Keratinocyte (primary cell): Measurements from ENCODE around the gene STK36. TPM values are rescaled to one million over a fixed set of nuclear protein-coding genes. Genes with fewer than 3 reads are reported as not detected.

ENCODE experiments used
- DNase-seq: peaks from one replicate; pipeline ENCODE4 v3.0.0-alpha.2; 2011; ENCODE audit warnings: low read depth, missing footprints, low spot score
- FAIRE-seq: peaks from 2 replicates; lab custom pipeline; 2011; peaks lifted over from hg19 to GRCh38; lab: Jason Lieb, UNC
- H2AFZ ChIP-seq: 2 replicates; pipeline ENCODE4 v1.6.0; 2012; ENCODE audit warnings: low read length, control low read depth, inconsistent platforms; ENCODE audit not compliant: control insufficient read depth
- H3K27ac ChIP-seq: 2 replicates; pipeline ENCODE4 v1.5.1; 2011; ENCODE audit warnings: low read length; ENCODE audit not compliant: control insufficient read depth, insufficient read depth
- H3K27me3 ChIP-seq: 3 replicates; pipeline ENCODE4 v1.6.0; 2011; ENCODE audit warnings: low read length; ENCODE audit not compliant: control insufficient read depth, insufficient read depth; ENCODE audit errors: extremely low read depth
- H3K36me3 ChIP-seq, 2 experiments: 2 replicates in 1 of 2; 3 replicates in 1 of 2; pipeline ENCODE4 v1.5.1; 2011; ENCODE audit warnings: low read length in 2 of 2, mild to moderate bottlenecking in 1 of 2; ENCODE audit not compliant: control insufficient read depth in 2 of 2, insufficient read depth in 2 of 2; ENCODE audit errors: extremely low read depth in 1 of 2
- H3K4me1 ChIP-seq: 3 replicates; pipeline ENCODE4 v1.5.1; 2011; ENCODE audit warnings: low read length; ENCODE audit not compliant: control insufficient read depth, insufficient read depth; ENCODE audit errors: extremely low read depth
- H3K4me2 ChIP-seq: 3 replicates; pipeline ENCODE4 v1.6.0; 2011; ENCODE audit warnings: low read depth, low read length; ENCODE audit not compliant: control insufficient read depth, insufficient read depth; ENCODE audit errors: extremely low read depth
- H3K4me3 ChIP-seq, 3 experiments: fragments of 200-600 bp in 1 of 3; sonication (generic) in 1 of 3; 2 replicates in 2 of 3; 3 replicates in 1 of 3; pipeline ENCODE4 v1.5.1; 2011 to 2016; ENCODE audit warnings: low read length in 3 of 3, mild to moderate bottlenecking in 3 of 3, control low read depth in 2 of 3, inconsistent platforms in 1 of 3, low read depth in 1 of 3, mixed read lengths in 1 of 3, mixed run types in 1 of 3, moderate library complexity in 1 of 3; ENCODE audit not compliant: control insufficient read depth in 2 of 3, insufficient read depth in 2 of 3; ENCODE audit errors: extremely low read depth in 1 of 3
- H3K79me2 ChIP-seq: 2 replicates; pipeline ENCODE4 v1.6.0; 2012; ENCODE audit warnings: low read length; ENCODE audit not compliant: control insufficient read depth, insufficient read depth
- H3K9ac ChIP-seq: 3 replicates; pipeline ENCODE4 v1.6.0; 2011; ENCODE audit warnings: low read length; ENCODE audit not compliant: control insufficient read depth, insufficient read depth; ENCODE audit errors: extremely low read depth
- H3K9me1 ChIP-seq: 3 replicates; pipeline ENCODE4 v1.6.0; 2011; ENCODE audit warnings: low read length; ENCODE audit not compliant: control insufficient read depth, insufficient read depth; ENCODE audit errors: extremely low read depth
- H3K9me3 ChIP-seq: 2 replicates; pipeline ENCODE4 v1.5.1; 2012; ENCODE audit warnings: low read depth, low read length; ENCODE audit not compliant: control insufficient read depth
- H4K20me1 ChIP-seq: 3 replicates; pipeline ENCODE4 v1.6.0; 2011; ENCODE audit warnings: low read length; ENCODE audit not compliant: control insufficient read depth, insufficient read depth; ENCODE audit errors: extremely low read depth
- EZH2 ChIP-seq: IDR thresholded peaks from one replicate; pipeline ENCODE4 v1.6.1; 2012; ENCODE audit warnings: inconsistent platforms, mild to moderate bottlenecking, low read length, moderate library complexity
- dilution Hi-C: fragments of 300-500 bp; cut with MboI; formaldehyde crosslinking; loops from one replicate; pipeline ENCODE4 v1.7.0; 2020; ENCODE audit warnings: low sequenced_read_pairs; ENCODE audit not compliant: extremely low pct_ligation_motif_present
- polyA plus RNA-seq, 5 experiments: library from polyadenylated mRNA; depleted of rRNA in 3 of 5; stranded (reverse) in 3 of 5; stranded (forward) in 1 of 5; unstranded in 1 of 5; fragments of >200 nt; gene quantifications; 1 replicate in 1 of 5; 2 replicates in 3 of 5; 3 replicates in 1 of 5; pipeline versions ENCODE4 v1.2.1 to v1.2.3, GENCODE V29; 2011 to 2012; ENCODE audit warnings: missing spikeins in 2 of 5, low read depth in 1 of 5, low replicate concordance in 1 of 5
- TF ChIP-seq, protein P1 (sequence below), 3 experiments: IDR thresholded peaks in 1 of 3; conservative IDR thresholded peaks in 1 of 3; optimal IDR thresholded peaks in 1 of 3; 2 replicates in 2 of 3; 3 replicates in 1 of 3; pipeline versions ENCODE3 to v1.5.1; 2011; ENCODE audit warnings: low read length in 3 of 3, mild to moderate bottlenecking in 3 of 3, moderate library complexity in 2 of 3, control low read depth in 1 of 3, inconsistent platforms in 1 of 3; ENCODE audit not compliant: insufficient read depth in 2 of 3; ENCODE audit errors: extremely low read depth in 1 of 3

Gene STK36
- polyA plus RNA-seq, 1 donor (not counting 4 experiments of a cell fraction or from before 2014, with no cell fraction given): 19.0 TPM

- Histone ChIP-seq H3K36me3 (peaks cover 34 to 37% of the 10 kb centered on the region in 2 experiments), H3K9me3 (no peaks in the 10 kb centered on the region), H3K9me1 (no peaks in the 10 kb centered on the region), H2AFZ (no peak overlapping the region), H3K4me3 (no peak overlapping the region), H3K79me2 (no peaks in the 10 kb centered on the region), H3K27ac (no peak overlapping the region), H3K4me1 (peaks cover 3% of the 10 kb centered on the region), H3K27me3 (no peaks in the 10 kb centered on the region), H4K20me1 (no peaks in the 10 kb centered on the region), H3K4me2 (no peak overlapping the region), H3K9ac (no peak overlapping the region)
- DNase-seq: no peak
- dilution Hi-C loops: no loop called here
- FAIRE-seq: no peak
- TF ChIP-seq, protein P1, sequence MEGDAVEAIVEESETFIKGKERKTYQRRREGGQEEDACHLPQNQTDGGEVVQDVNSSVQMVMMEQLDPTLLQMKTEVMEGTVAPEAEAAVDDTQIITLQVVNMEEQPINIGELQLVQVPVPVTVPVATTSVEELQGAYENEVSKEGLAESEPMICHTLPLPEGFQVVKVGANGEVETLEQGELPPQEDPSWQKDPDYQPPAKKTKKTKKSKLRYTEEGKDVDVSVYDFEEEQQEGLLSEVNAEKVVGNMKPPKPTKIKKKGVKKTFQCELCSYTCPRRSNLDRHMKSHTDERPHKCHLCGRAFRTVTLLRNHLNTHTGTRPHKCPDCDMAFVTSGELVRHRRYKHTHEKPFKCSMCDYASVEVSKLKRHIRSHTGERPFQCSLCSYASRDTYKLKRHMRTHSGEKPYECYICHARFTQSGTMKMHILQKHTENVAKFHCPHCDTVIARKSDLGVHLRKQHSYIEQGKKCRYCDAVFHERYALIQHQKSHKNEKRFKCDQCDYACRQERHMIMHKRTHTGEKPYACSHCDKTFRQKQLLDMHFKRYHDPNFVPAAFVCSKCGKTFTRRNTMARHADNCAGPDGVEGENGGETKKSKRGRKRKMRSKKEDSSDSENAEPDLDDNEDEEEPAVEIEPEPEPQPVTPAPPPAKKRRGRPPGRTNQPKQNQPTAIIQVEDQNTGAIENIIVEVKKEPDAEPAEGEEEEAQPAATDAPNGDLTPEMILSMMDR (optimal IDR thresholded peaks at IDR 0.05 in 1 of 3, IDR thresholded peaks at IDR 0.05 in 1 of 3, conservative IDR thresholded peaks at IDR 0.05 in 1 of 3; ENCODE audit: extremely low read depth in 1 of 3, insufficient read depth in 2 of 3, low read length in 3 of 3): no peak
- TF ChIP-seq EZH2: no peak
Observed at GRCh38 chr2:218745559-218746469, 73.9 kb downstream of the STK36 start.

DNA sequence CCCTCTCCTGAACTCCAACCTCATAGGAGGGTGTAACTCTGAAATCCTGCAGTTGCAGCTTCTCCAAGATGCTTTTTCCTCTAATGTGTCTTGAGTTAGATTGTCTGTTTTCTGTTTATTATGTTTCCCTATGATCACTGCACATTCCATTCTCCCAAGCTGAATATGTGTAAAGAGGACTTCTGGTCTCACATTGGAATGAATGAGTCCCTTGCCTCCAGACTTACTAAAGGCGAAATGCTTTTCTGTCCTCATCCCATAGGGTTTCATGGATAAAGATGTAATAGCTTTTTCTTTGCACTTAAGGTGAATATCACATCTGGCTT is 74.5 kb downstream of the STK36 start:
- no peak overlapping the region for H3K4me3 ChIP-seq
- dilution Hi-C loops: no loop called here
- no peaks in the 10 kb centered on the region for H3K9me3 ChIP-seq
- no peak overlapping the region for H3K27ac ChIP-seq
- no peak overlapping the region for H2AFZ ChIP-seq
- no peaks in the 10 kb centered on the region for H3K9me1 ChIP-seq
- H3K4me1 ChIP-seq: peaks cover 3% of the 10 kb centered on the region
- H3K4me2 ChIP-seq: no peak overlapping the region
- no peaks in the 10 kb centered on the region for H3K79me2 ChIP-seq
- no peak for TF ChIP-seq EZH2
- TF ChIP-seq, protein P1 (optimal IDR thresholded peaks at IDR 0.05 in 1 of 3, IDR thresholded peaks at IDR 0.05 in 1 of 3, conservative IDR thresholded peaks at IDR 0.05 in 1 of 3; ENCODE audit: extremely low read depth in 1 of 3, insufficient read depth in 2 of 3, low read length in 3 of 3): no peak
- DNase-seq (no peak), FAIRE-seq (no peak)
- H4K20me1 ChIP-seq: no peaks in the 10 kb centered on the region
- no peak overlapping the region for H3K9ac ChIP-seq
- H3K27me3 ChIP-seq: no peaks in the 10 kb centered on the region
- peaks cover 33 to 35% of the 10 kb centered on the region in 2 experiments for H3K36me3 ChIP-seq
